ENCODE measurements around the gene QDPR.
"Not testable (repeated sequence)": the region's sequence is repeated elsewhere in the genome, so short reads cannot be mapped to it uniquely, and the experiment has no call there.

QDPR gene

GRCh38 chr4:17545374-17546140, 33.7 kb upstream of the QDPR start:
- Histone ChIP-seq H3K4me1 (ENCODE audit: control insufficient read depth, insufficient read depth, low read length) (no peaks in the 10 kb centered on the region), H3K36me3 (ENCODE audit: control insufficient read depth, insufficient read depth, low read length) (no peaks in the 10 kb centered on the region), H3K9me3 (ENCODE audit: control insufficient read depth, low read length) (no peaks in the 10 kb centered on the region), H3K4me3 (ENCODE audit: low read length) (no peak overlapping the region), H3K9ac (ENCODE audit: low read length) (no peak overlapping the region), H3K27me3 (ENCODE audit: control insufficient read depth, insufficient read depth, low read length) (no peaks in the 10 kb centered on the region)

- Histone ChIP-seq H3K4me3 (ENCODE audit: low read length) (no peak overlapping the region), H3K9me3 (ENCODE audit: control insufficient read depth, low read length) (no peaks in the 10 kb centered on the region), H3K4me1 (ENCODE audit: control insufficient read depth, insufficient read depth, low read length) (no peaks in the 10 kb centered on the region), H3K9ac (ENCODE audit: low read length) (no peak overlapping the region), H3K27me3 (ENCODE audit: control insufficient read depth, insufficient read depth, low read length) (no peaks in the 10 kb centered on the region), H3K36me3 (ENCODE audit: control insufficient read depth, insufficient read depth, low read length) (no peaks in the 10 kb centered on the region)
Measured at GRCh38 chr4:17544831-17545234, 32.9 kb upstream of the QDPR start.

GRCh38 chr4:17544205-17544604, 32.3 kb upstream of the QDPR start:
- Histone ChIP-seq H3K27me3 (ENCODE audit: control insufficient read depth, insufficient read depth, low read length) (no peaks in the 10 kb centered on the region), H3K9ac (ENCODE audit: low read length) (no peak overlapping the region), H3K4me1 (ENCODE audit: control insufficient read depth, insufficient read depth, low read length) (no peaks in the 10 kb centered on the region), H3K36me3 (ENCODE audit: control insufficient read depth, insufficient read depth, low read length) (no peaks in the 10 kb centered on the region), H3K9me3 (ENCODE audit: control insufficient read depth, low read length) (no peaks in the 10 kb centered on the region), H3K4me3 (ENCODE audit: low read length) (no peak overlapping the region)

- H3K9ac ChIP-seq (ENCODE audit: low read length); H3K4me1 ChIP-seq (ENCODE audit: control insufficient read depth, insufficient read depth, low read length); H3K4me3 ChIP-seq (ENCODE audit: low read length); H3K36me3 ChIP-seq (ENCODE audit: control insufficient read depth, insufficient read depth, low read length); H3K9me3 ChIP-seq (ENCODE audit: control insufficient read depth, low read length); H3K27me3 ChIP-seq (ENCODE audit: control insufficient read depth, insufficient read depth, low read length): not testable (repeated sequence)
Measured at GRCh38 chr4:17537060-17537459, 25.2 kb upstream of the QDPR start.

GRCh38 chr4:17535906-17536305, 24.0 kb upstream of the QDPR start:
- H3K9me3 ChIP-seq (ENCODE audit: control insufficient read depth, low read length): no peaks in the 10 kb centered on the region
- no peaks in the 10 kb centered on the region for H3K4me1 ChIP-seq (ENCODE audit: control insufficient read depth, insufficient read depth, low read length)
- H3K27me3 ChIP-seq (ENCODE audit: control insufficient read depth, insufficient read depth, low read length): no peaks in the 10 kb centered on the region
- no peak overlapping the region for H3K4me3 ChIP-seq (ENCODE audit: low read length)
- H3K9ac ChIP-seq (ENCODE audit: low read length): no peak overlapping the region
- H3K36me3 ChIP-seq (ENCODE audit: control insufficient read depth, insufficient read depth, low read length): no peaks in the 10 kb centered on the region

GRCh38 chr4:17535242-17535641, 23.4 kb upstream of the QDPR start:
- Histone ChIP-seq H3K27me3 (ENCODE audit: control insufficient read depth, insufficient read depth, low read length) (no peaks in the 10 kb centered on the region), H3K9ac (ENCODE audit: low read length) (no peak overlapping the region), H3K36me3 (ENCODE audit: control insufficient read depth, insufficient read depth, low read length) (no peaks in the 10 kb centered on the region), H3K4me3 (ENCODE audit: low read length) (no peak overlapping the region), H3K9me3 (ENCODE audit: control insufficient read depth, low read length) (no peaks in the 10 kb centered on the region), H3K4me1 (ENCODE audit: control insufficient read depth, insufficient read depth, low read length) (no peaks in the 10 kb centered on the region)

GRCh38 chr4:17534705-17535104, 22.8 kb upstream of the QDPR start:
- Histone ChIP-seq H3K27me3 (ENCODE audit: control insufficient read depth, insufficient read depth, low read length) (no peaks in the 10 kb centered on the region), H3K4me1 (ENCODE audit: control insufficient read depth, insufficient read depth, low read length) (no peaks in the 10 kb centered on the region), H3K36me3 (ENCODE audit: control insufficient read depth, insufficient read depth, low read length) (no peaks in the 10 kb centered on the region), H3K9ac (ENCODE audit: low read length) (no peak overlapping the region), H3K9me3 (ENCODE audit: control insufficient read depth, low read length) (no peaks in the 10 kb centered on the region), H3K4me3 (ENCODE audit: low read length) (no peak overlapping the region)

- Histone ChIP-seq H3K36me3 (ENCODE audit: control insufficient read depth, insufficient read depth, low read length) (no peaks in the 10 kb centered on the region), H3K27me3 (ENCODE audit: control insufficient read depth, insufficient read depth, low read length) (peaks cover 3% of the 10 kb centered on the region), H3K4me3 (ENCODE audit: low read length) (no peak overlapping the region)
Measured at GRCh38 chr4:17531538-17532285, 19.8 kb upstream of the QDPR start.

GRCh38 chr4:17528551-17529165, 16.8 kb upstream of the QDPR start:
- Histone ChIP-seq H3K4me1 (ENCODE audit: control insufficient read depth, insufficient read depth, low read length) (no peaks in the 10 kb centered on the region), H3K36me3 (ENCODE audit: control insufficient read depth, insufficient read depth, low read length) (no peaks in the 10 kb centered on the region), H3K9me3 (ENCODE audit: control insufficient read depth, low read length) (no peaks in the 10 kb centered on the region), H3K27me3 (ENCODE audit: control insufficient read depth, insufficient read depth, low read length) (peaks cover 3% of the 10 kb centered on the region), H3K4me3 (ENCODE audit: low read length) (no peak overlapping the region), H3K9ac (ENCODE audit: low read length) (no peak overlapping the region)

More at GRCh38 chr4:17531538-17532285, 19.8 kb upstream of the QDPR start:
- Histone ChIP-seq H3K9ac (ENCODE audit: low read length) (no peak overlapping the region), H3K9me3 (ENCODE audit: control insufficient read depth, low read length) (no peaks in the 10 kb centered on the region), H3K4me1 (ENCODE audit: control insufficient read depth, insufficient read depth, low read length) (no peaks in the 10 kb centered on the region)

- no peaks in the 10 kb centered on the region for H3K4me1 ChIP-seq (ENCODE audit: control insufficient read depth, insufficient read depth, low read length)
- no peak overlapping the region for H3K9ac ChIP-seq (ENCODE audit: low read length)
- no peaks in the 10 kb centered on the region for H3K36me3 ChIP-seq (ENCODE audit: control insufficient read depth, insufficient read depth, low read length)
- H3K9me3 ChIP-seq (ENCODE audit: control insufficient read depth, low read length): no peaks in the 10 kb centered on the region
- H3K27me3 ChIP-seq (ENCODE audit: control insufficient read depth, insufficient read depth, low read length): peaks cover 3% of the 10 kb centered on the region
- H3K4me3 ChIP-seq (ENCODE audit: low read length): no peak overlapping the region
Measured at GRCh38 chr4:17526695-17527477, 15.0 kb upstream of the QDPR start.

- H3K27me3 ChIP-seq (ENCODE audit: control insufficient read depth, insufficient read depth, low read length): peaks cover 2% of the 10 kb centered on the region
- H3K36me3 ChIP-seq (ENCODE audit: control insufficient read depth, insufficient read depth, low read length): no peaks in the 10 kb centered on the region
- H3K4me1 ChIP-seq (ENCODE audit: control insufficient read depth, insufficient read depth, low read length): no peaks in the 10 kb centered on the region
Measured at GRCh38 chr4:17523662-17524061, 11.8 kb upstream of the QDPR start.

More at GRCh38 chr4:17523662-17524061, 11.8 kb upstream of the QDPR start:
- no peak overlapping the region for H3K4me3 ChIP-seq (ENCODE audit: low read length)
- H3K9ac ChIP-seq (ENCODE audit: low read length): no peak overlapping the region
- H3K9me3 ChIP-seq (ENCODE audit: control insufficient read depth, low read length): no peaks in the 10 kb centered on the region
